K562 (cell line): ENCODE data around the gene TIMM44.

Experiments used
- EZH2 ChIP-seq: IDR thresholded peaks from 2 replicates; pipeline ENCODE4 v1.6.1; 2012; ENCODE audit warnings: low read depth, mild to moderate bottlenecking, inconsistent platforms, low read length, borderline replicate concordance
- FOXM1 ChIP-seq, 2 experiments: fragments of 450-650 bp in 1 of 2; sonication (generic) in 1 of 2; formaldehyde crosslinking in 1 of 2; IDR thresholded peaks; 2 replicates each; pipeline versions ENCODE4 v1.6.1 to v1.9.0; 2017 to 2022; ENCODE audit warnings: low read depth in 2 of 2, mild to moderate bottlenecking in 2 of 2, missing genetic modification reagents in 1 of 2, moderate library complexity in 1 of 2
- GABPB1 ChIP-seq: sonication (generic); formaldehyde crosslinking; IDR thresholded peaks from 2 replicates; pipeline ENCODE4 v1.8.0; 2022; ENCODE audit warnings: mild to moderate bottlenecking, missing genetic modification reagents
- HIVEP1 ChIP-seq: fragments of 250-450 bp; sonication (Bioruptor Pico); IDR thresholded peaks from 2 replicates; pipeline ENCODE4 v1.4.0; 2020; ENCODE audit warnings: mild to moderate bottlenecking
- MXI1 ChIP-seq: IDR thresholded peaks from 2 replicates; pipeline ENCODE4 v1.6.1; 2011; ENCODE audit warnings: low read depth, mild to moderate bottlenecking, improper control_type of control experiment, low read length
- NFYB ChIP-seq: IDR thresholded peaks from 2 replicates; pipeline ENCODE4 v1.6.1; 2011; ENCODE audit warnings: mild to moderate bottlenecking, moderate library complexity; ENCODE audit not compliant: insufficient read length; ENCODE audit errors: extremely low read depth
- PHF21A ChIP-seq: fragments of 450-650 bp; IDR thresholded peaks from 2 replicates; pipeline ENCODE4 v1.6.1; 2017; ENCODE audit warnings: low read depth, borderline replicate concordance
- RFX5 ChIP-seq: IDR thresholded peaks from 2 replicates; pipeline ENCODE4 v1.6.1; 2011; ENCODE audit warnings: low read depth, mild to moderate bottlenecking, improper control_type of control experiment, low read length
- SIN3A ChIP-seq, 2 experiments: fragments of 150-350 bp in 1 of 2; IDR thresholded peaks; 2 replicates each; pipeline ENCODE4 v1.6.1; 2011 to 2016; ENCODE audit warnings: borderline replicate concordance in 2 of 2, low read depth in 2 of 2, low read length in 2 of 2, mild to moderate bottlenecking in 2 of 2, moderate library complexity in 2 of 2; ENCODE audit not compliant: control insufficient read depth in 1 of 2
- ZFPM2 ChIP-seq: fragments of 250-450 bp; sonication (Bioruptor Pico); IDR thresholded peaks from 2 replicates; pipeline ENCODE4 v1.5.1; 2022; ENCODE audit warnings: mild to moderate bottlenecking
- TF ChIP-seq, protein P1 (sequence below), 3 experiments: IDR thresholded peaks in 2 of 3; conservative IDR thresholded peaks in 1 of 3; 2 replicates each; pipeline ENCODE4 v1.5.1; 2011 to 2012; ENCODE audit warnings: low read length in 3 of 3, mild to moderate bottlenecking in 3 of 3, control low read depth in 2 of 3, improper control_type of control experiment in 1 of 3, inconsistent platforms in 1 of 3, low read depth in 1 of 3, mixed read lengths in 1 of 3, moderate library complexity in 1 of 3; ENCODE audit not compliant: insufficient read depth in 2 of 3
- TF ChIP-seq, protein P2 (sequence below): sonication (generic); formaldehyde crosslinking; IDR thresholded peaks from 2 replicates; pipeline ENCODE4 v1.5.0; 2020; ENCODE audit warnings: missing genetic modification reagents

DNA sequence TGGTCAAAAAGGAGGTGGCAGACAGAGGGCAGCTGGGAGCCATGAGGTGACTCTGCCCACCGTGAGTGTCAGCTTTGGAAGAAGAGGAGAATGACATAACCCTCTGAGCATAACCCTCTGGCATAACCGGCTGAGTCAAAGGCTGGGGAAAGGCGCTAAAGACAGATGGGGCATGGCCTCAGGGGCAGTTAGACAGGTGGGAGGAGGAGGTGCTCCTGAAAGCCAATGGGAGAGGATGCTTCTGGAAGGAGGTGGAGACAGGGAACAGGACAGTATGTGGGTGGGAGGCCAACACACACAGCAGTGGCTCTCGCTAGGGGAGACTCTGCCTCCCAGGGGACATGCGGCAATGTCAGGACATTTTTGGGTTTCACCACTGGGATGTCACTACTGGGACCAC, 44.8 kb upstream of the TIMM44 start:
- TF ChIP-seq EZH2: no peak
- no peak for TF ChIP-seq GABPB1 (CRISPR knock-in tag)
- TF ChIP-seq, protein P1, sequence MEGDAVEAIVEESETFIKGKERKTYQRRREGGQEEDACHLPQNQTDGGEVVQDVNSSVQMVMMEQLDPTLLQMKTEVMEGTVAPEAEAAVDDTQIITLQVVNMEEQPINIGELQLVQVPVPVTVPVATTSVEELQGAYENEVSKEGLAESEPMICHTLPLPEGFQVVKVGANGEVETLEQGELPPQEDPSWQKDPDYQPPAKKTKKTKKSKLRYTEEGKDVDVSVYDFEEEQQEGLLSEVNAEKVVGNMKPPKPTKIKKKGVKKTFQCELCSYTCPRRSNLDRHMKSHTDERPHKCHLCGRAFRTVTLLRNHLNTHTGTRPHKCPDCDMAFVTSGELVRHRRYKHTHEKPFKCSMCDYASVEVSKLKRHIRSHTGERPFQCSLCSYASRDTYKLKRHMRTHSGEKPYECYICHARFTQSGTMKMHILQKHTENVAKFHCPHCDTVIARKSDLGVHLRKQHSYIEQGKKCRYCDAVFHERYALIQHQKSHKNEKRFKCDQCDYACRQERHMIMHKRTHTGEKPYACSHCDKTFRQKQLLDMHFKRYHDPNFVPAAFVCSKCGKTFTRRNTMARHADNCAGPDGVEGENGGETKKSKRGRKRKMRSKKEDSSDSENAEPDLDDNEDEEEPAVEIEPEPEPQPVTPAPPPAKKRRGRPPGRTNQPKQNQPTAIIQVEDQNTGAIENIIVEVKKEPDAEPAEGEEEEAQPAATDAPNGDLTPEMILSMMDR (IDR thresholded peaks at IDR 0.05 in 2 of 3, conservative IDR thresholded peaks at IDR 0.05 in 1 of 3; ENCODE audit: insufficient read depth in 2 of 3, low read depth in 1 of 3, low read length in 3 of 3): no peak
- no peak for TF ChIP-seq FOXM1 (IDR thresholded peaks at IDR 0.05; ENCODE audit: low read depth)
- no peak for TF ChIP-seq FOXM1 (CRISPR knock-in tag; IDR thresholded peaks at IDR 0.05; ENCODE audit: low read depth)
- no peak for TF ChIP-seq HIVEP1 (CRISPR knock-in tag)
- no peak for TF ChIP-seq NFYB
- TF ChIP-seq RFX5: no peak
- TF ChIP-seq MXI1: no peak
- TF ChIP-seq ZFPM2 (CRISPR knock-in tag): no peak
- TF ChIP-seq SIN3A (IDR thresholded peaks at IDR 0.05; ENCODE audit: borderline replicate concordance in 2 of 2, control insufficient read depth in 1 of 2, low read depth in 2 of 2, low read length in 2 of 2): no peak
- TF ChIP-seq, protein P2, sequence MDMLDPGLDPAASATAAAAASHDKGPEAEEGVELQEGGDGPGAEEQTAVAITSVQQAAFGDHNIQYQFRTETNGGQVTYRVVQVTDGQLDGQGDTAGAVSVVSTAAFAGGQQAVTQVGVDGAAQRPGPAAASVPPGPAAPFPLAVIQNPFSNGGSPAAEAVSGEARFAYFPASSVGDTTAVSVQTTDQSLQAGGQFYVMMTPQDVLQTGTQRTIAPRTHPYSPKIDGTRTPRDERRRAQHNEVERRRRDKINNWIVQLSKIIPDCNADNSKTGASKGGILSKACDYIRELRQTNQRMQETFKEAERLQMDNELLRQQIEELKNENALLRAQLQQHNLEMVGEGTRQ: no peak
- no peak for TF ChIP-seq PHF21A
